Naive B cell (primary cell): ENCODE results near the gene MCUR1. TPM values are rescaled to one million over a fixed set of nuclear protein-coding genes. Genes with fewer than 3 reads are reported as not detected.
A peak's percentile ranks its signal among the peaks of the same experiment; 100 is the strongest.
"Not testable (repeated sequence)": the region's sequence is repeated elsewhere in the genome, so short reads cannot be mapped to it uniquely, and the experiment has no call there.

Experiments used
- ATAC-seq, 2 donors: fragments of 150-1000 bp; cut with Tn5 transposase; 2 replicates each; pipeline ENCODE4 v1.10.0; 2021; ENCODE audit warnings: low read depth in 2 of 2, mild to moderate bottlenecking in 2 of 2, moderate library complexity in 2 of 2
- DNase-seq: peaks from one replicate; pipeline ENCODE4 v3.0.0; 2022
- H3K27ac Mint-ChIP-seq, 6 donors: one replicate each; pipeline ENCODE4 v1.8.0; 2020 to 2022; ENCODE audit warnings: mild to moderate bottlenecking in 6 of 6, mixed read lengths in 6 of 6, moderate library complexity in 5 of 6, inconsistent platforms in 2 of 6
- H3K27me3 Mint-ChIP-seq, 3 donors: one replicate each; pipeline ENCODE4 v1.8.0; 2021 to 2022; ENCODE audit warnings: mixed read lengths in 3 of 3, mild to moderate bottlenecking in 1 of 3
- H3K36me3 Mint-ChIP-seq, 2 donors: one replicate each; pipeline ENCODE4 v1.8.0; 2020 to 2022; ENCODE audit warnings: mixed read lengths in 2 of 2, inconsistent platforms in 1 of 2, mild to moderate bottlenecking in 1 of 2
- H3K4me1 Mint-ChIP-seq, 3 donors: one replicate each; pipeline ENCODE4 v1.8.0; 2020 to 2022; ENCODE audit warnings: mixed read lengths in 3 of 3, inconsistent platforms in 1 of 3, mild to moderate bottlenecking in 1 of 3, moderate library complexity in 1 of 3
- H3K4me3 Mint-ChIP-seq, 8 donors: one replicate each; pipeline ENCODE4 v1.8.0; 2020 to 2022; ENCODE audit warnings: mild to moderate bottlenecking in 8 of 8, mixed read lengths in 8 of 8, moderate library complexity in 8 of 8, inconsistent platforms in 2 of 8
- H3K9me3 Mint-ChIP-seq, 7 donors: one replicate each; pipeline ENCODE4 v1.8.0; 2020 to 2022; ENCODE audit warnings: mixed read lengths in 7 of 7, mild to moderate bottlenecking in 5 of 7, inconsistent platforms in 2 of 7, moderate library complexity in 1 of 7
- polyA plus RNA-seq, 6 donors: library from polyadenylated mRNA; unstranded; fragments of 300-500 nt; fragmentation: Illumina TruSeq; gene quantifications; one replicate each; pipeline ENCODE4 v1.2.3, GENCODE V29; 2021; ENCODE audit warnings: low read depth in 6 of 6

The MCUR1 gene
- polyA plus RNA-seq, 6 donors from 2014 or later: 5.4 to 11.5 (median 9.8) TPM

- H3K27ac Mint-ChIP-seq: peak overlapping the region in 1 of 6 donors; percentile 71
- DNase-seq (no peak), ATAC-seq (no peak)
- no peaks in the 10 kb centered on the region for H3K9me3 Mint-ChIP-seq
- H3K4me1 Mint-ChIP-seq: peaks cover 0 to 10% (median 9%) of the 10 kb centered on the region in 3 donors
- H3K4me3 Mint-ChIP-seq: no peak overlapping the region
- H3K36me3 Mint-ChIP-seq: peaks cover 14 to 17% of the 10 kb centered on the region in 2 donors
- no peaks in the 10 kb centered on the region for H3K27me3 Mint-ChIP-seq
These were observed 20.2 kb downstream of the MCUR1 start for GRCh38 chr6:13794184-13794583.

- ATAC-seq: no peak
- Mint-ChIP-seq H3K4me3 (no peak overlapping the region), H3K27me3 (no peaks in the 10 kb centered on the region), H3K4me1 (peaks cover 0 to under 1% (median under 1%) of the 10 kb centered on the region in 3 donors), H3K27ac (no peak overlapping the region), H3K36me3 (peaks cover 17 to 19% of the 10 kb centered on the region in 2 donors), H3K9me3 (no peaks in the 10 kb centered on the region)
- no peak for DNase-seq
These were observed 24.6 kb downstream of the MCUR1 start for GRCh38 chr6:13789746-13790145.

GRCh38 chr6:13788820-13789219 lies 25.5 kb downstream of the MCUR1 start:
- Mint-ChIP-seq H3K9me3 (no peaks in the 10 kb centered on the region), H3K27ac (no peak overlapping the region), H3K4me3 (peak overlapping the region in 1 of 8 donors; percentile 33), H3K36me3 (peaks cover 10 to 19% of the 10 kb centered on the region in 2 donors), H3K4me1 (no peaks in the 10 kb centered on the region), H3K27me3 (no peaks in the 10 kb centered on the region)
- ATAC-seq: no peak
- DNase-seq: no peak

DNA sequence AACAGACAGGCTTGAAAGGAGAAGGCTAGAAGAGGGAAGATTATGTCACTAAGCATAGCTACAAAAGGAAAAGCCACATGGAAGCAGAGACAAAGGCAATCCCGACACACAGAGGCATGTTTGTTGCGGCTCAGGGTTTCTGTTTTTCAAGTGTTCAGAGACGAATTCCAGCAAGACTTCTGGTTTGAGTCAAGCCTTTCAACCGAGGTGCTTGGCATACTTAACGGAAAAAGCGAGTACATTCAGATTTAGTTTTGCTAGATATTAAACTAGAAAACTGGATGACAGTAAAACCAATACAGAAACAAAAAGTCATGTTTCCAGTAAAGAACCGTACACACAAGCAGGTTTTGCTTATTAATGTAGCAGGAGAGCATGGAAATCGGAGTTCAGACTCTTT lies 27.2 kb downstream of the MCUR1 start:
- no peaks in the 10 kb centered on the region for H3K27me3 Mint-ChIP-seq
- H3K27ac Mint-ChIP-seq: peak overlapping the region in 1 of 6 donors; percentile 43
- H3K9me3 Mint-ChIP-seq: no peaks in the 10 kb centered on the region
- H3K4me3 Mint-ChIP-seq: no peak overlapping the region
- no peak for DNase-seq
- no peak for ATAC-seq
- H3K4me1 Mint-ChIP-seq: no peaks in the 10 kb centered on the region
- peaks cover 9 to 18% of the 10 kb centered on the region in 2 donors for H3K36me3 Mint-ChIP-seq

DNA sequence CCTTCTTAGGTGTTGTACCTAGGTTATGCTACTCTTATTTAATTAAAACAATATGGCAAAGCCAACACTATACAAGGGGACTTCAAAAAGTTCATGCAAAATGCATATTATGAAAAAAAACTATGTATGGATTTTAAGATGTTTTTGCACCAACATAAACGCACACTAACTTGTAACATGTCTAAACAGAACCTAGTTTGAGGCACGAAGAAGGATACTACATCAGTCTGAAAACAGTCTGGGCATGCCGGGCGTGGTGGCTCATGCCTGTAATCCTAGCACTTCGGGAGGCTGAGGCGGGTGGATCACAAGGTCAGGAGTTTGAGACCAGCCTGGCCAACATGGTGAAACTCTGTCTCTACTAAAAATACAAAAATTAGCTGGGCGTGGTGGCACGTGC lies 34.2 kb downstream of the MCUR1 start:
- DNase-seq, H3K27ac Mint-ChIP-seq, H3K9me3 Mint-ChIP-seq, ATAC-seq, H3K27me3 Mint-ChIP-seq, H3K4me3 Mint-ChIP-seq, H3K4me1 Mint-ChIP-seq, H3K36me3 Mint-ChIP-seq: not testable (repeated sequence)

DNA sequence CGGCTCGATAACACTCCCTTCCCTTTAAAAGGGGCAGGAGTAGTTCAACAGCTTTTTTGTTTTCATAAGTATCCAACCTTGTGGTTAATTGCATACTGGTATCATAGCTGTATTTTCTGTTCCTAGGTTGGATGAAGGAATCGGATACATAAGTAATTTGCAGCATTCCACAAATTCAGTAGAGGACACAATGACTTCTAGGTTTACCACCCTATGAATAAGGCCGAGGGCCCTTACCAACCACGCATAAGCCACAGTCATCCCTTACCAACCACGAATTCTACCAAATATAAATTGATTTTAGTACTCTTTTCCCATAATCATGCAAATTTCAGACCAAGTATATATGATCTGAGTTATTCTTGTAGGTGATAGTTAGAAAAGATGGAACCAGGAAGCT lies 36.3 kb downstream of the MCUR1 start:
- ATAC-seq: no peak
- Mint-ChIP-seq H3K4me3 (no peak overlapping the region), H3K36me3 (no peaks in the 10 kb centered on the region), H3K9me3 (no peaks in the 10 kb centered on the region), H3K4me1 (no peaks in the 10 kb centered on the region), H3K27me3 (no peaks in the 10 kb centered on the region), H3K27ac (no peak overlapping the region)
- DNase-seq: no peak

DNA sequence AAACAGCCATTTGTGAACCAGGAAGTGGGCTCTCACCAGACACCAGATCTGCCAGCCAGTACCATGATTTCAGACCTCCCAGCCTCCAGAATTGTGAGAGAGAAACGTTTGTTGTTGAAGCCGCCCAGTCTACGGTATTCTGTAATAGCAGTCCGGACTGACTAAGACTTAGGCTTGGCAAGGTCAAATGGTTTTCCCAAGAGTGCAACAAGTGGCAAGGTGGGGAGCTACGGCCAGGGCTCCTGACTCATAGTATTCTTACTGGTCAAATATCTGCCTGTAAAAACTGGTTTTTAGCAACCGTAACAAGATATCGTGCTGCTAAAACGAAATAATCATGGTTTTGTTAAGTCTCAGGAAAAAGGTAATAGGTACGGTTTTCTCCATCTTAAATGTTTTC lies 37.8 kb downstream of the MCUR1 start:
- Mint-ChIP-seq H3K4me1 (no peaks in the 10 kb centered on the region), H3K27me3 (no peaks in the 10 kb centered on the region), H3K27ac (no peak overlapping the region), H3K36me3 (no peaks in the 10 kb centered on the region), H3K9me3 (no peaks in the 10 kb centered on the region), H3K4me3 (no peak overlapping the region)
- DNase-seq: no peak
- ATAC-seq: no peak

- not testable (repeated sequence) for DNase-seq, H3K27ac Mint-ChIP-seq, H3K4me3 Mint-ChIP-seq, H3K27me3 Mint-ChIP-seq, H3K36me3 Mint-ChIP-seq, ATAC-seq, H3K4me1 Mint-ChIP-seq, H3K9me3 Mint-ChIP-seq
These were observed 38.9 kb downstream of the MCUR1 start for GRCh38 chr6:13775466-13775865.

- H3K9me3 Mint-ChIP-seq, H3K27ac Mint-ChIP-seq, H3K36me3 Mint-ChIP-seq, H3K27me3 Mint-ChIP-seq, ATAC-seq, H3K4me1 Mint-ChIP-seq, DNase-seq, H3K4me3 Mint-ChIP-seq: not testable (repeated sequence)
These were observed 41.9 kb downstream of the MCUR1 start for GRCh38 chr6:13772358-13773030.

DNA sequence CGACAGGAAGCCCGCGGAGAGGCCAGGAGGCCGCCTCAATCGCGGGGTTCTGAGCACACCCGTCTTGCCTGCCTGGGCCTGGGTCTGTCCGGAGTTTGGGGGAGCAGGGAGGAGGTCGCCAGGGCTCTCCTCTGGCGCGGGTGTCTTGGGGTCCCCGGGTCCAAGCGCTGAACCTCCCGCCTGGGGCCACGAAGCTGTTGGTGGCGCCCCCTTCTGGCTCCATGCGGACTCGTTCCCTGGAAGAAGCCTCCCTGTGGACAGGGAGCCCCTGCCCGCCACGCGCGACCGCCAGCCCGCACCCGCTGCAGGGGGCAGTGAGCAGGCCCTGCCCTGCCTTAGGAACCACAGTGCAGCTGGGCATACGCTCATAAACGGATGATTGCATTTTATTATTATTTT lies 44.7 kb downstream of the MCUR1 start:
- Mint-ChIP-seq H3K27ac (no peak overlapping the region), H3K4me1 (peaks cover 11 to 28% (median 19%) of the 10 kb centered on the region in 3 donors), H3K36me3 (no peaks in the 10 kb centered on the region), H3K4me3 (no peak overlapping the region), H3K27me3 (peaks cover 0 to 9% (median 7%) of the 10 kb centered on the region in 3 donors), H3K9me3 (no peaks in the 10 kb centered on the region)
- DNase-seq (no peak), ATAC-seq (no peak)

DNA sequence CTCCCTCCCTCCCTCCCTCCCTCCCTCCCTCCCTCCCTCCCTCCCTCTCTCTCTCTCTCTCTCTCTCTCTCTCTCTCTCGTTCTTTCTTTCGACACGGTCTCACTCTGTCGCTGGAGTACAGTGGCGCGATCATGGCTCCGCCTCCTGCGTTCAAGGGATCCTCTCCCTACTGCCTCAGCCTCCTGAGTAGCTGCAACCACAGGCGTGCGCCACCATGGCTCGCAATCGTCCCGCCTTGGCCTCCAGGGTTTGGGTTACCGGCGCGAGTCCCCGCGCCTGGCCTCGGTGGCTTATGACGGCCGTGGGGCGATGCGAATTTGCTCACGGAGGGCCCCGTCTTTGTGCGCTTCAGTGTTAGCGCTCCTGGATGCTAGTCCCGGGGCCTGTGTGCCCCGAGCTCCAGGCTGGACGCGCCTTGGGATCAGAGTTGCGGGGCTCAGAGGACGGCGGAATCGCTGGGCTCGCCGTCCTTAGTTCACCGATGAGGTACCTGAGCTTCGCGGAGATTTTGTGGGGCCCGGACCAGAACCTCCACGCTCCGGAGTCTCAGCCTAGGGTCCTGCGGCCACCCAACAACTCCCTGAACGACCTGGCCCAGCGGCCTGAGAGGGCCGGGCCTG lies 45.2 kb downstream of the MCUR1 start:
- peaks cover 11 to 31% (median 19%) of the 10 kb centered on the region in 3 donors for H3K4me1 Mint-ChIP-seq
- H3K4me3 Mint-ChIP-seq: peak overlapping the region in 1 of 8 donors; percentile 12
- DNase-seq: no peak
- ATAC-seq: no peak
- H3K36me3 Mint-ChIP-seq: no peaks in the 10 kb centered on the region
- no peak overlapping the region for H3K27ac Mint-ChIP-seq
- peaks cover 0 to 9% (median 7%) of the 10 kb centered on the region in 3 donors for H3K27me3 Mint-ChIP-seq
- no peaks in the 10 kb centered on the region for H3K9me3 Mint-ChIP-seq

GRCh38 chr6:13767121-13767808 lies 47.1 kb downstream of the MCUR1 start:
- peak overlapping the region; percentile 70 to 90 (median 78) for H3K4me3 Mint-ChIP-seq
- H3K36me3 Mint-ChIP-seq: no peaks in the 10 kb centered on the region
- ATAC-seq (peak; percentile 42 to 62), DNase-seq (peak; percentile 12)
- no peaks in the 10 kb centered on the region for H3K9me3 Mint-ChIP-seq
- peaks cover 0 to 9% (median 7%) of the 10 kb centered on the region in 3 donors for H3K27me3 Mint-ChIP-seq
- peaks cover 23 to 50% (median 29%) of the 10 kb centered on the region in 3 donors for H3K4me1 Mint-ChIP-seq
- H3K27ac Mint-ChIP-seq: peak overlapping the region in 4 of 6 donors; percentile 44 to 90 (median 60)

- H3K27me3 Mint-ChIP-seq: peaks cover 0 to 9% (median 7%) of the 10 kb centered on the region in 3 donors
- H3K27ac Mint-ChIP-seq: peak overlapping the region in 1 of 6 donors; percentile 41
- peak overlapping the region in 6 of 8 donors; percentile 6 to 80 (median 12) for H3K4me3 Mint-ChIP-seq
- peaks cover 23 to 56% (median 30%) of the 10 kb centered on the region in 3 donors for H3K4me1 Mint-ChIP-seq
- ATAC-seq: no peak
- H3K36me3 Mint-ChIP-seq: no peaks in the 10 kb centered on the region
- no peak for DNase-seq
- no peaks in the 10 kb centered on the region for H3K9me3 Mint-ChIP-seq
These were observed 48.1 kb downstream of the MCUR1 start for GRCh38 chr6:13766201-13766634.

GRCh38 chr6:13765570-13765969 lies 48.8 kb downstream of the MCUR1 start:
- ATAC-seq (no peak), DNase-seq (no peak)
- no peaks in the 10 kb centered on the region for H3K9me3 Mint-ChIP-seq
- no peak overlapping the region for H3K4me3 Mint-ChIP-seq
- peaks cover 23 to 56% (median 30%) of the 10 kb centered on the region in 3 donors for H3K4me1 Mint-ChIP-seq
- H3K27ac Mint-ChIP-seq: peak overlapping the region in 1 of 6 donors; percentile 7
- no peaks in the 10 kb centered on the region for H3K36me3 Mint-ChIP-seq
- H3K27me3 Mint-ChIP-seq: peaks cover 0 to 9% (median 7%) of the 10 kb centered on the region in 3 donors
